HG02840 (cell line): ENCODE measurements around the gene CFAP45.

ENCODE experiments used
- ATAC-seq: cut with Tn5 transposase; IDR thresholded peaks from one replicate; pipeline ENCODE4 v1.9.1; 2021; ENCODE audit warnings: mild to moderate bottlenecking, moderate library complexity, moderate number of reproducible peaks; ENCODE audit not compliant: unreplicated experiment, low FRiP score

The CFAP45 gene

GRCh38 chr1:159880430-159880829 is 19.5 kb downstream of the CFAP45 start:
- ATAC-seq, result no peak

DNA sequence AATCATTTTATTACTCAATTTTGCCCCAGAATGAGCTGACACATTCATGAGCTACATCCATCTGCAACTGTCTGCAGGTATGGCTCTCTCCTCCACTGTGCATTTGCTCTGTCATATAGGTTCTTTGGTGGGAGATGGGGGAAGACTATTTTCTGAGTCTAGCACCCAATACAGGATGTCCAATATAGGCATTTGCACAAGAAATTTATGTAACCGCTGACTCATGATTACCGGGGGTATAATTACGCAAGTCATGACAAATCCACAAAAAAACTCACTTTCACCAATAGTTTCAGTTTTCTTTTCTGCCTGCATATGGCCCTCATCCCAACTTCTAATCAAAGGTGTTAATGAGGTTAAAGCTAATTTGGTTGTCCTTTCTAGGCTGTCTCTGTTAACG is 20.0 kb downstream of the CFAP45 start:
- no peak for ATAC-seq

GRCh38 chr1:159879136-159879535 is 20.8 kb downstream of the CFAP45 start:
- no peak for ATAC-seq

DNA sequence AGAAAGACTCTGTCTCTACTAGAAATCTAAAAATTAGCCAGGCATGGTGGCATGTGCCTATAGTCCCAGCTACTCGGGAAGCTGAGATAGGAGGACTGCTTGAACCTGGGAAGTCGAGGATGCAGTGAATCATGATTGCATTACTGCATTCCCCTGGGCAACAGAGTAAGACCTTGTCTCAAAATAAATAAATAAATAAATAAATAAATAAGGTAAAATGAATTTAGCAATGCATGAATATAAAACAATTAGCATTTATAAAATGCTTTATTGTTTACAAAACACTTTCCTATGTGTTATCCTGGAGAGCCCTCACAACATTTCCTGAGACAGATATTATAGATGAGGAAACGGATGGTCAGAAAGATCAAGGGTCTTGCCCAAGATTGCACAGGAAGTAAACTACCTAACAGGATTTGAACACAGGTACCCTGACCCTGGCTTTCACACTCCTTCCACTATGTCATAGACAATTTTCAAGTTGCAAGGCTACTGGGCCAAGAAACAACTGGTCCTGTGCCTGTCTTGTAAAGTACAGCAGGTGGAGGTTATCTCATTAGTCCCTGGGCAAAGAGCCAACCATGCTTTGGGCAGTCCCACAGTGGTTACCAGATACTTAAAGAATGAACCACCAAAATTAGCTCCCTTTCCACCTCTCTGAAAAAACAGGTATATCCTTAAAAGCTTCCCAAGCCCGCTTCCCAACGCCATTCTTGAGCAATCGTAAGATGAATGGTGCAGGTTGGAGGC is 22.1 kb downstream of the CFAP45 start:
- no peak for ATAC-seq

DNA sequence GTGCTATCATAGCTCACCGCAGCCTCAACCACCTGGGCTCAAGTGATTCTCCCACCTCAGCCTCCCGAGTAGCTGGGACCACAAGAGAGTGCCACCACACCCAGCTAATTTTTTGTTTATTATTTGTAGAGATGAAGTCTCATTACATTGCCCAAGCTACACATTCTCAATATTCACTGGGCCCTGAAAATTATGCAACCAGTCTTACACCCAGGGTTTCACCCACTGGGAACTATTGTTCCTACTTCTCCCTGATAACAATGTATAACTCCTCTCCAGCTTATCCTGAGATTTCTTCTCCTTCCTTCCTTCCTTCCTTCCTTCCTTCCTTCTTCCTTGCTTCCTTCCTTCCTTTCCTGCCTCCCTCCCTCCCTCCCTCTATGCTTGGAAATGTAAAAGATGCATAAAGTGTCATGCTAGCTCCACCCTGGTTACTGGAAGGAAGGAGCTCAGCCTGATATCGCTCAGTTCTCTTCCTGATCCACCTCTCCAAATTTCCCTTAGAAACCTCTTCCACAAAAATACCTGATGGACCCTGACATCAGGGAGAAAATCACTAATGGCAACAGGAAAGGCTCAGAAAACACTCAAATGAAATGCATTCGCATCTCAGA is 26.3 kb downstream of the CFAP45 start:
- ATAC-seq, result no peak

DNA sequence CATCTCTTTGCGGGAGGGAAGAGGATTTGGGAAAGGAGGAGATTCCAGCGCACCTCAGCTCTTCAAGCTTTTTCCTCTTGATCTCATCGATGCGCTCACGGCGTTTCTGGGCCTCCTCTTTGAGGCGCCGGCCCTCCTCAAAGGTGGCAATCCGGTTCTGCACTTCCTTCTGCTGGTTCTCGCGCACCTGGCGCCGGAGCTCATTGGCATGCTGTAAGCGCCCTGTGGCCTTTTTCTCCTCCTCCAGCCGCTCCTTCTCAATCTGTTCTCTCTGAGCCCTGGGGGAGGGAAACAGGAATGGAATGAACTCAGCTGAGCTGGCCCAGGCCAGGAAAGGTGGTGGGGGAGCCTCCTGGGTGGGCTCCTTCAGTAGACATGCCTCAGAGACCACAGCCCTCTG is 27.1 kb downstream of the CFAP45 start:
- ATAC-seq, result no peak

DNA sequence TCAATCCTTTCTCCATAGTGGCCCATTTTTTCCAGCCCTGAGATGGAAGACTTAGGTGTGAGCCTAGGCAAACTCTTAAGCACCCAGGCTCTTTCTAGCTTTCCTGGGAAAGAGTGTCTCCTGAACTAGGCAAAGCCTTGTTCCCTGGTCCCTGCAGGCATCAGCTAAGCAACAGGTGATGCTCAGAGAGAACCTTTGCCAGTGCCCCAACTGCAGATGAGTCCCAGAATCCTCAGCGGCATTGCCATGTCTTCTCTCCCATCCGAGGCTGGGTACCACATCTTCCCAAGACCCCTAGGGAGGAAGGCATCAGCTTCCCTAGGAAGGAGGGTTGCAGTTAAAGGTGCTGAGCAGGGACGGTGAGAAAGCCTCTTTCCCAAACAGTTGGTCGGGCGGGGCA is 29.3 kb downstream of the CFAP45 start:
- ATAC-seq, result no peak

- ATAC-seq, result no peak
Measured at GRCh38 chr1:159869607-159870006, 30.4 kb downstream of the CFAP45 start.

GRCh38 chr1:159869173-159869572 is 30.8 kb downstream of the CFAP45 start:
- no peak for ATAC-seq

DNA sequence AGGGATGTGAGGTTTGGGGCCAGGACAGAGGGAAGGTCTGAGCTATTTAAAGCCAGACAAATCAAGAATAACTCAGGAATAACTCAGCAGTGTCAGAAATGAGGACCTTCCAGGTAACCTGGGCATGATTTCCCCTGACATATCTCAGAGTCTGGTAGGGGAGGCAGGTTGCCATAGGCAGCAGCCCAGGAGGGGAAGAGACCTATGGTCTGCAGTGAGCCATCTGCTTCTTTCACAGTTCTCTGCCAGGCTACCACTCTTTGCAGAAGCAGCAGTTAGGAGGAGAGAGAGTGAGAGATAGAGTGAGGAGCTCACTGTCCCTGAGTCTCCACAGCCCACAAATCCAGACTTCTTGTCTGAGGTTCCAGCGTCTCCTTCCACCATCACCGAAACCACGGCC is 31.2 kb downstream of the CFAP45 start:
- no peak for ATAC-seq

GRCh38 chr1:159867664-159868026 is 32.3 kb downstream of the CFAP45 start:
- no peak for ATAC-seq

DNA sequence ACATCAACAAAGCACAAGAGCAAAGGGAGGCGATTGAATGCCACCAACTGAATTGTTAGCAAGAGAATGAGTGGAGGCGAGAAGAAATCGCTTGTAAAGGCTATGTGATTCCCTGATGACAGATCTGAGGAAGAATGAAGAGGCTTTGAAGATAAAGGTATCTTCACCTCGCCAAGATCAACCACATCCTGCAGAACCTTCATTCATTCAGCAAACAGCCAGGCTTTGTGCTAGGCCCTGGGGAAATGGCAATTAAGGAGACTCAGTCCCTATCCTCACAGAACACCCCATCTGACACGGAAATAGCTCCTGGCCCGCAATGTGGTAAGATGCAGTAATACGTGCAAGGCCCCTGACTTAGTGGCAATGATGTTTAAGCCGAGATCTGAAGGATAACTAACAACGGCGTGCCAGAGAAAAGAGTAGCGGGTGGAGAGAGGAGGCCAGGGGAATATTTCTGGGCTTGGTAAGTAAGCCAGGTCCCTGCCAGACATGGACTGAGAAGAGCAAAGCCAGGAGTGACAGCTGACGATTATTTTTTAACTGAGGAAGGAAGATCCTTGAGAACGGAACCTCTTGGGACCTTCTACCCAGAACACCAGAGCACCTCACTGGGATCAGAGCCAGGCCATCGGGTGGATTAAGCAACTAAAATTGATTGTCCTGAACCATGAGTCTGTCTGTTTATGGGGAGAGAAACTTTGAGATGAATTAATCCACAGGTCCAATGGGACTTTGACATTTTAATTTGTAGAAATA is 32.9 kb downstream of the CFAP45 start:
- no peak for ATAC-seq

- no peak for ATAC-seq
Measured at GRCh38 chr1:159866066-159866465, 33.9 kb downstream of the CFAP45 start.

DNA sequence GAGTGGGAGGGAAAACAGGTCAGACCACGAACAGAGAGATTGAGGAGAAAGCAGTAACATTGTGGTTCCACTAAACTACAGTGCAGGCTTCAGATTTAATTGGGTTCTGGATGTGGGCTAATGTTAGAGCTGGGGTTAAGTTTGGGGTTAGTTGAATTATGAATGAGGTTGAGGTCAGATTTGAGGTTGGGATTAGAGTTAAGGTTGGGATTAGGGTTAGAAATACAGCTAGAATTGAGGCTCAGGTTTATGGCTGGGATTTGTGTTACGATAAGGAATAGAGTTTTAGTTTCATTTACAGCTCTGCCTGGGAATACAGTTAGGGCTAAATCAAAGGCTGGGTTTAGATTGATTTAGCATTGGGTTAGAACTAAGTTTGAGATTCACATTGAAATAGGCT is 35.7 kb downstream of the CFAP45 start:
- ATAC-seq, result no peak

DNA sequence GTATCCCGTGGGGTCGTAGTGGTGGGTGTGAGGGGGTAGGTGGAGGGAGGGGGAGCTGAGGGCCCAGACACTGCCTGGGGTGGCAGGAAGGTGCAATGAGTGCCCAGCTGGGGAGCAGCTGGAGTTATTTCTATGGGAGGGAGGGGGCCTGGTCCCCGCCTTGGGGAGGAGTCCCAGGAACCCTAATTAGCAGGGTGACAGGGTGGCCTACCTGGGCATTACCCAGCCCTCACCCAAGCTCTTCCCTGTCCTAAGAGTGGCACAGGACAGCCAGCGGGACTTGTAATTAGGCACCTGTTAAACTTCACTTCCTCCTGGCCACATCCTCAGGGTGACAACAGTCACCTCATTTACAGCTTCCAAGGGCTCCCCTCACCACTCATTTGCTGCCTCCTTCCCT is 37.4 kb downstream of the CFAP45 start, which contains the start of gene VSIG8:
VSIG8 (minus strand) TSS at position 101 of the 400 bp plus-strand sequence. CDS start 136 bp downstream, outside the sequence.
- no peak for ATAC-seq

GRCh38 chr1:159862031-159862430 is 37.9 kb downstream of the CFAP45 start:
- no peak for ATAC-seq

DNA sequence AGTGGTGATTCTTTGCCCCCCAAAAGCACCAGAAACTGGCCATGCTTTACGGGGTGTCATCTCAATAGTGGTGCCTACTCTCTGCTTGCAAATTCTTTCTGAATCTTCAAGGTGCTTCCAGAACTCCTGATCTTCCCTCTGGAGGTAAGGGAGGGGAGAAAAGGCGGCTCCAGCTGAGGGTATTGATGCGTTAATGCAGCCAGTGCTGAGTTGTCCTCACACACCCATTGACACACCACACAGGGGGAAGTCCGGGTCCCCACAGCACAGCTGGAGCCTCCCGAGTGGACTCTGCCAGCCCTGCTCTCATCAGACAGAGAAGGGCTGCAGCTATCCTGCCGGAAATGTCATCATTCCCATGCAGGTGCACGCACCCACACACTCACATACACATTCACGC is 38.7 kb downstream of the CFAP45 start:
- no peak for ATAC-seq

- ATAC-seq, result no peak
Measured at GRCh38 chr1:159860456-159860855, 39.5 kb downstream of the CFAP45 start.

GRCh38 chr1:159859767-159860322 is 40.1 kb downstream of the CFAP45 start:
- no peak for ATAC-seq

- no peak for ATAC-seq
Measured at GRCh38 chr1:159857889-159858288, 42.1 kb downstream of the CFAP45 start.

- ATAC-seq, result no peak
Measured at GRCh38 chr1:159856576-159856975, 43.4 kb downstream of the CFAP45 start.
